BE2C (cell line): ENCODE results near the gene MAPRE3.

Source experiments
- DNase-seq: peaks from one replicate; pipeline ENCODE4 v3.0.0-alpha.2; 2020
- H3K27me3 ChIP-seq: fragments of 250-450 bp; sonication (Bioruptor Pico); 2 replicates; pipeline ENCODE4 v1.5.1; 2020; ENCODE audit warnings: mild to moderate bottlenecking
- H3K36me3 ChIP-seq: fragments of 250-450 bp; sonication (Bioruptor Pico); 2 replicates; pipeline ENCODE4 v1.5.1; 2020; ENCODE audit warnings: mild to moderate bottlenecking
- H3K4me1 ChIP-seq: fragments of 250-450 bp; sonication (Bioruptor Pico); 2 replicates; pipeline ENCODE4 v1.5.1; 2020
- H3K4me3 ChIP-seq: 2 replicates; pipeline ENCODE4 v1.5.1; 2011; ENCODE audit warnings: low read depth, low read length
- H3K9me3 ChIP-seq: fragments of 250-450 bp; sonication (Bioruptor Pico); 2 replicates; pipeline ENCODE4 v1.5.1; 2020
- CTCF ChIP-seq: IDR thresholded peaks from 2 replicates; pipeline ENCODE4 v1.5.1; 2012; ENCODE audit warnings: mild to moderate bottlenecking, low read depth, low read length

MAPRE3 gene

GRCh38 chr2:27038012-27038411 is 67.6 kb downstream of the MAPRE3 start:
- no peaks in the 10 kb centered on the region for H3K27me3 ChIP-seq
- no peaks in the 10 kb centered on the region for H3K9me3 ChIP-seq
- H3K4me1 ChIP-seq = peaks cover 7% of the 10 kb centered on the region; the same call in 1 of the 2 replicates
- H3K4me3 ChIP-seq = no peak overlapping the region
- no peak for TF ChIP-seq CTCF
- no peak for DNase-seq
- H3K36me3 ChIP-seq = peaks cover 67% of the 10 kb centered on the region

- H3K4me1 ChIP-seq = peaks cover 7% of the 10 kb centered on the region; the same call in 1 of the 2 replicates
- DNase-seq = no peak
Observed at GRCh38 chr2:27038631-27039339, 68.3 kb downstream of the MAPRE3 start.

DNA sequence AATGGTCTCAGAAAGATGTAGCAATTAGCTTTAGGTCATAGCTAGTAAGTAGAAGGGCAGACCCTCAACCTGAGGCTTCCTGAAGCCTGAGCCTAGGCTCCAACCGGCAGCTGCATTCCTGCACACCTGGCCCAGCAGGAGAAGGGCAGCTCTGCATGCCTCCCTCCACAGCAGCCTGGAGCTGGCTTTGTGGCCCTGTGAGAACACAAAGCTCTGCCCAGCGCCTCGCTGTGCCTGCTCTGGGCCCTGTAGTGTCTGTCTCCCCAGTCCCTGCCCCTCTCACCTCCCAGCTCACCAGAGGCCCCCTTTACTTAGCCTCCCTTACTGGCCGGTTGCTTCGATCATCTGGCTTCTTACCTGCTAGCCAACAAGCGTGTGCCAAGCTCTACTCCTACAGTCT is 69.0 kb downstream of the MAPRE3 start:
- H3K9me3 ChIP-seq = no peaks in the 10 kb centered on the region
- TF ChIP-seq CTCF = no peak
- no peak overlapping the region for H3K4me3 ChIP-seq
- no peaks in the 10 kb centered on the region for H3K27me3 ChIP-seq
- H3K4me1 ChIP-seq = peaks cover 7% of the 10 kb centered on the region; the same call in 1 of the 2 replicates
- peaks cover 67% of the 10 kb centered on the region for H3K36me3 ChIP-seq
- DNase-seq = no peak

More at GRCh38 chr2:27038631-27039339, 68.3 kb downstream of the MAPRE3 start:
- peaks cover 67% of the 10 kb centered on the region for H3K36me3 ChIP-seq
- H3K4me3 ChIP-seq = no peak overlapping the region
- H3K9me3 ChIP-seq = no peaks in the 10 kb centered on the region
- no peak for TF ChIP-seq CTCF
- H3K27me3 ChIP-seq = no peaks in the 10 kb centered on the region

DNA sequence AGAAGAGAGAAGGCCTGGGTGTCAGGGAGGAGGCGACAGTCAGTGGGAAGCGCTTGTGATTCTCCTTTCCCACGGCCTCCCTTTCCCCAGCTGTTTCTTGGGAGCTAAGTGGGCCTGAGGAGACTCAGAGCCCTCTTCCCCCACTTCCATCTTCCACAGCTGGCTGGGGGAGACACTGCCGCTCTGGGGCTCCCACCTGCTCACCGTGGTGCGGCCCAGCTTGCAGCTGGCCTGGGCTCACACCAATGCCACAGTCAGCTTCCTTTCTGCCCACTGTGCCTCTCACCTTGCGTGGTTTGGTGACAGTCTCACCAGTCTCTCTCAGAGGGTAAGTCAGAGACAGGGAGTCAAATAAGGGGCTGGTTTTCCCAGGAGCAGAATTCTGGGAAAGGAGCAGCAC is 69.4 kb downstream of the MAPRE3 start:
- no peak for DNase-seq
- no peak for TF ChIP-seq CTCF
- Histone ChIP-seq H3K4me3 (no peak overlapping the region), H3K4me1 (peaks cover 7% of the 10 kb centered on the region; the same call in 1 of the 2 replicates), H3K36me3 (peaks cover 66% of the 10 kb centered on the region), H3K9me3 (no peaks in the 10 kb centered on the region), H3K27me3 (no peaks in the 10 kb centered on the region)

DNA sequence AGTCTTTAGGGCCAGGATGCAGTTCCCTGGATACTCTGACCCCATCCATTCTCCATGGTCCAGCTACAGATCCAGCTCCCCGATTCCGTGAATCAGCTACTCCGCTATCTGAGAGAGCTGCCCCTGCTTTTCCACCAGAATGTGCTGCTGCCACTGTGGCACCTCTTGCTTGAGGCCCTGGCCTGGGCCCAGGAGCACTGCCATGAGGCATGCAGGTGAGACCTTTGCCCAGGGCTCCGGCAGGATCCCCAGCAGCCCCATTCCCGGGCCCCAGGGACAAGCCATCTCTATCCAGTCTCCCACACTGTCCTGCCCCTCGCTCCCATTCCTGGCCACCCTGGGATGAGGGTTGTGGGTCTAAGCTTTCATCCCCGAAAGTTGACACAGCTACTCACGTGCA is 69.8 kb downstream of the MAPRE3 start:
- Histone ChIP-seq H3K36me3 (peaks cover 62% of the 10 kb centered on the region), H3K4me1 (peaks cover 7% of the 10 kb centered on the region; the same call in 1 of the 2 replicates), H3K9me3 (no peaks in the 10 kb centered on the region), H3K27me3 (no peaks in the 10 kb centered on the region), H3K4me3 (no peak overlapping the region)
- no peak for DNase-seq
- TF ChIP-seq CTCF = no peak

DNA sequence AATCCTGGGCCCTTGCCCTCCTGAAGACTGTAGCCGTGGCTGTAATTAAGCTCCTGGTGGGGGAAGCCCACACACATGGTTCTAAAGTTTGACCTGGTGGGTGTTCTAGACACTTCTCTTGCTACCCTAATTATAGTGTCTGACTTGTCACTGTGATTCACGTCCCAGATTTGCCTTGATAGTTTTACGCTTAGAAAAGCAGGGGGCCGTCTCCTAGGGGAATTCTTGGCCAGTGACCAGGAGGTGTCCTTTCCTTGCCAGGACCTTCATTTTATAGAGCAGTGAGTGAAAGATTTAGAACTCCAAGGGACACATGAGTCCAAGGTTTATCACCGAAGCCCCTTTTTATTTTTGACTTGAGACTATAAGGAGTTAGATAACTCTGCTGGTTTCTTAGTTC is 71.3 kb downstream of the MAPRE3 start:
- TF ChIP-seq CTCF = no peak
- no peaks in the 10 kb centered on the region for H3K27me3 ChIP-seq
- no peak for DNase-seq
- no peaks in the 10 kb centered on the region for H3K9me3 ChIP-seq
- no peak overlapping the region for H3K4me3 ChIP-seq
- peaks cover 7% of the 10 kb centered on the region; the same call in 1 of the 2 replicates for H3K4me1 ChIP-seq
- H3K36me3 ChIP-seq = peaks cover 47% of the 10 kb centered on the region
